Kidney (tissue), 14 donors: ENCODE measurements around the gene MCF2L. TPM values are rescaled to one million over a fixed set of nuclear protein-coding genes. Genes with fewer than 3 reads are reported as not detected.

ENCODE experiments used
- DNase-seq, 5 donors: peaks; one replicate each; pipeline ENCODE4 v3.0.0-alpha.2; 2013 to 2020
- FAIRE-seq: peaks from 2 replicates; lab custom pipeline; 2012; peaks lifted over from hg19 to GRCh38; lab: Jason Lieb, UNC
- H3K27ac ChIP-seq, 2 donors: one replicate each; pipeline ENCODE4 v1.7.0; 2013; ENCODE audit warnings: low read depth in 2 of 2, low read length in 2 of 2, inconsistent platforms in 1 of 2
- H3K27me3 ChIP-seq: one replicate; pipeline ENCODE4 v1.7.1; 2013; ENCODE audit warnings: low read length, inconsistent platforms; ENCODE audit not compliant: control insufficient read depth, insufficient read depth
- H3K36me3 ChIP-seq, 3 donors: one replicate each; pipeline versions ENCODE4 v1.7.0 to v1.7.1; 2013; ENCODE audit warnings: low read length in 3 of 3, control low read depth in 1 of 3, inconsistent platforms in 1 of 3; ENCODE audit not compliant: insufficient read depth in 3 of 3, control insufficient read depth in 2 of 3
- H3K4me1 ChIP-seq, 3 donors: one replicate each; pipeline versions ENCODE4 v1.7.0 to v1.7.1; 2013; ENCODE audit warnings: low read length in 3 of 3, inconsistent platforms in 1 of 3, low read depth in 1 of 3; ENCODE audit not compliant: control insufficient read depth in 2 of 3, insufficient read depth in 2 of 3
- H3K4me3 ChIP-seq, 3 donors: one replicate each; pipeline versions ENCODE4 v1.7.0 to v1.8.1; 2013; ENCODE audit warnings: low read length in 3 of 3, control low read depth in 1 of 3, inconsistent platforms in 1 of 3
- H3K9ac ChIP-seq, 3 donors: one replicate each; pipeline versions ENCODE4 v1.7.0 to v1.7.1; 2013; ENCODE audit warnings: low read length in 3 of 3, control low read depth in 1 of 3, inconsistent platforms in 1 of 3
- H3K9me3 ChIP-seq, 3 donors: one replicate each; pipeline versions ENCODE4 v1.7.0 to v1.7.1; 2013; ENCODE audit warnings: low read length in 3 of 3, control low read depth in 1 of 3, inconsistent platforms in 1 of 3; ENCODE audit not compliant: control insufficient read depth in 2 of 3, insufficient read depth in 1 of 3
- CTCF ChIP-seq: IDR thresholded peaks from 3 replicates; pipeline ENCODE4 v1.5.1; 2012; ENCODE audit warnings: mild to moderate bottlenecking, moderate library complexity, borderline replicate concordance; ENCODE audit not compliant: insufficient read depth; ENCODE audit errors: extremely low read depth
- intact Hi-C: fragments of 100-400 bp; cut with DNase I; formaldehyde crosslinking; loops from one replicate; pipeline ENCODE4 v1.11.1; 2022
- polyA plus RNA-seq: library from polyadenylated mRNA; stranded (reverse); fragments of 350-450 nt; fragmentation: Illumina TruSeq; extraction: RNeasy Lipid Tissue Mini Kit (QIAGEN cat#74804); gene quantifications from one replicate; pipeline ENCODE4 v1.2.3, GENCODE V29; 2014; ENCODE audit warnings: low read depth, low replicate concordance; ENCODE audit not compliant: insufficient read depth
- total RNA-seq: library from RNA; stranded (reverse); fragmentation: NEBNext Ultra II Directional; extraction: Animal tissue kit (Norgen Biotek cat#: 25700); gene quantifications from one replicate; pipeline ENCODE4 v1.2.1, GENCODE V29; 2021
- donor health status: control.
- donor health status: control.
- donor health status: control.
- donor health status: control.
- donor health status: control.
- donor health status: DM: yes; HTN: yes; CAD: no.
- donor health status: Normal renal cell carcinoma (clear cell type).

MCF2L gene
- total and polyA plus RNA-seq, 2 donors from 2014 or later, result 12.1 to 61.9 TPM

GRCh38 chr13:112995395-112996191 is 26.6 kb downstream of the MCF2L start:
- H3K36me3 ChIP-seq, result no peaks in the 10 kb centered on the region
- intact Hi-C loops, result no loop called here
- H3K9me3 ChIP-seq, result no peaks in the 10 kb centered on the region
- H3K27ac ChIP-seq, result no peak overlapping the region
- H3K27me3 ChIP-seq, result no peaks in the 10 kb centered on the region
- no peak overlapping the region for H3K4me3 ChIP-seq
- DNase-seq (peak in 4 of 5 donors; percentile 53 to 63 (median 60)), FAIRE-seq (no peak)
- H3K9ac ChIP-seq, result no peak overlapping the region
- TF ChIP-seq CTCF, result no peak
- H3K4me1 ChIP-seq, result peaks cover 0 to 10% (median 6%) of the 10 kb centered on the region in 3 donors

- intact Hi-C loops, result no loop called here
- H3K36me3 ChIP-seq, result no peaks in the 10 kb centered on the region
- DNase-seq (no peak), FAIRE-seq (no peak)
- peaks cover 0 to 10% (median 7%) of the 10 kb centered on the region in 3 donors for H3K4me1 ChIP-seq
- no peaks in the 10 kb centered on the region for H3K27me3 ChIP-seq
- no peak overlapping the region for H3K27ac ChIP-seq
- H3K9me3 ChIP-seq, result no peaks in the 10 kb centered on the region
- TF ChIP-seq CTCF, result no peak
- H3K4me3 ChIP-seq, result no peak overlapping the region
- H3K9ac ChIP-seq, result no peak overlapping the region
Observed at GRCh38 chr13:112996671-112997091, 27.7 kb downstream of the MCF2L start.

GRCh38 chr13:112997188-112998130 is 28.4 kb downstream of the MCF2L start:
- Histone ChIP-seq H3K27ac (no peak overlapping the region), H3K27me3 (no peaks in the 10 kb centered on the region), H3K4me1 (peaks cover 0 to 8% (median 7%) of the 10 kb centered on the region in 3 donors), H3K4me3 (no peak overlapping the region), H3K36me3 (no peaks in the 10 kb centered on the region), H3K9ac (no peak overlapping the region), H3K9me3 (no peaks in the 10 kb centered on the region)
- no peak for FAIRE-seq
- DNase-seq, result no peak
- TF ChIP-seq CTCF, result no peak
- intact Hi-C loops, result no loop called here
